GM10266 (cell line): ENCODE measurements around the gene NABP1.

Source experiments
- DNase-seq: peaks from one replicate; pipeline ENCODE4 v3.0.0; 2012; ENCODE audit errors: extremely low spot score
- CTCF ChIP-seq: IDR thresholded peaks from 2 replicates; pipeline ENCODE4 v1.5.1; 2012; ENCODE audit warnings: mild to moderate bottlenecking, low read depth; ENCODE audit not compliant: control insufficient read depth, insufficient read depth; ENCODE audit errors: missing control alignments

The NABP1 gene

GRCh38 chr2:191721331-191721730, 43.4 kb downstream of the NABP1 start:
- TF ChIP-seq CTCF = no peak
- DNase-seq = no peak

- TF ChIP-seq CTCF = no peak
- DNase-seq = no peak
Measured at GRCh38 chr2:191724015-191724414, 46.1 kb downstream of the NABP1 start.

- TF ChIP-seq CTCF = no peak
- no peak for DNase-seq
Measured at GRCh38 chr2:191728750-191729624, 51.1 kb downstream of the NABP1 start.

GRCh38 chr2:191730263-191730662, 52.3 kb downstream of the NABP1 start:
- DNase-seq = no peak
- TF ChIP-seq CTCF = no peak
